ENCODE results near the gene TRAF3. TPM values are rescaled to one million over a fixed set of nuclear protein-coding genes. Genes with fewer than 3 reads are reported as not detected.

TRAF3 gene
- polyA plus RNA-seq, 1 of the 3 experiments (the other 2 are of a cell fraction): 17.9 TPM

- TF ChIP-seq RCOR1 (IDR thresholded peaks at IDR 0.05; ENCODE audit: low read length) (no peak), POLR2AphosphoS5 (IDR thresholded peaks at IDR 0.05; ENCODE audit: low read depth, low read length) (no peak), RXRA (IDR thresholded peaks at IDR 0.05; ENCODE audit: borderline replicate concordance, low read depth) (no peak), FOXJ3 (CRISPR knock-in tag; IDR thresholded peaks at IDR 0.05) (no peak), RAD21 (IDR thresholded peaks at IDR 0.05; ENCODE audit: low read length) (no peak), TAF1 (IDR thresholded peaks at IDR 0.05; ENCODE audit: borderline replicate concordance, low read depth, low read length) (no peak), MAX (IDR thresholded peaks at IDR 0.05; ENCODE audit: low read depth) (no peak), GATA2 (CRISPR knock-in tag; IDR thresholded peaks at IDR 0.05) (no peak), USF2 (IDR thresholded peaks at IDR 0.05; ENCODE audit: borderline replicate concordance, low read depth, low read length) (no peak), TCF12 (IDR thresholded peaks at IDR 0.05) (no peak), USF1 (IDR thresholded peaks at IDR 0.05; ENCODE audit: borderline replicate concordance, low read depth) (no peak), TEAD4 (IDR thresholded peaks at IDR 0.05; ENCODE audit: borderline replicate concordance, insufficient read depth) (no peak), GABPA (IDR thresholded peaks at IDR 0.05; ENCODE audit: low read depth) (no peak), FOSL2 (IDR thresholded peaks at IDR 0.05; ENCODE audit: borderline replicate concordance, low read depth) (no peak)
- H3K79me2 ChIP-seq (ENCODE audit: insufficient read depth): peaks cover 91% of the 10 kb centered on the region
- no peaks in the 10 kb centered on the region for H3K9me2 ChIP-seq
- ChIA-PET POLR2A (no interaction called here), CTCF (interaction anchor here (1.1 kb wide), 1 partner anchor 14 kb away, joined by 3 read pairs; no protein-coding TSS in a partner anchor)
- no peak overlapping the region for H3K9ac ChIP-seq
- H3K9me3 ChIP-seq: no peaks in the 10 kb centered on the region
- H3K4me2 ChIP-seq: no peak overlapping the region
- no peaks in the 10 kb centered on the region for H3K27me3 ChIP-seq (ENCODE audit: insufficient read depth)
- H3K27ac ChIP-seq (ENCODE audit: low read depth in 2 of 2, low read length in 1 of 2): no peak overlapping the region
- no peak overlapping the region for H2AFZ ChIP-seq (ENCODE audit: low read depth)
- DNase-seq: no peak
- H3K4me1 ChIP-seq (ENCODE audit: control insufficient read depth in 1 of 2, insufficient read depth in 2 of 2, low read depth in 1 of 2, low read length in 1 of 2): peaks cover 0 to 12% of the 10 kb centered on the region in 2 experiments; a peak in 2 of 4 replicates
- peaks cover 57% of the 10 kb centered on the region for H4K20me1 ChIP-seq (ENCODE audit: insufficient read depth)
- 97% methylated on average over 9 of the region's 9 CpGs for WGBS (ENCODE audit: low lambda C conversion rate)
- H3F3A ChIP-seq (replicated peaks; ENCODE audit: insufficient read depth): peaks cover 13% of the 10 kb centered on the region
- no peaks in the 10 kb centered on the region for H3K36me3 ChIP-seq (replicated peaks in 1 of 2; ENCODE audit: control insufficient read depth in 1 of 2, insufficient read depth in 2 of 2, low read length in 1 of 2)
- H3K4me3 ChIP-seq (ENCODE audit: low read depth in 2 of 2, low read length in 1 of 2): no peak overlapping the region
Measured at GRCh38 chr14:102819176-102819628, 42.0 kb downstream of the TRAF3 start.

- Histone ChIP-seq H3K9ac (no peak overlapping the region), H3F3A (replicated peaks; ENCODE audit: insufficient read depth) (peaks cover 19% of the 10 kb centered on the region), H3K27me3 (ENCODE audit: insufficient read depth) (no peaks in the 10 kb centered on the region), H3K9me3 (no peaks in the 10 kb centered on the region), H2AFZ (ENCODE audit: low read depth) (no peak overlapping the region), H3K4me2 (no peak overlapping the region), H3K27ac (ENCODE audit: low read depth in 2 of 2, low read length in 1 of 2) (no peak overlapping the region), H3K4me1 (ENCODE audit: control insufficient read depth in 1 of 2, insufficient read depth in 2 of 2, low read depth in 1 of 2, low read length in 1 of 2) (peaks cover 1 to 18% of the 10 kb centered on the region in 2 experiments; a peak in 3 of 4 replicates), H3K4me3 (ENCODE audit: low read depth in 2 of 2, low read length in 1 of 2) (no peak overlapping the region), H3K36me3 (replicated peaks in 1 of 2; ENCODE audit: control insufficient read depth in 1 of 2, insufficient read depth in 2 of 2, low read length in 1 of 2) (no peaks in the 10 kb centered on the region), H4K20me1 (ENCODE audit: insufficient read depth) (peaks cover 60% of the 10 kb centered on the region), H3K79me2 (ENCODE audit: insufficient read depth) (peaks cover 91% of the 10 kb centered on the region), H3K9me2 (no peaks in the 10 kb centered on the region)
- DNase-seq: no peak
- TF ChIP-seq PBX3 (IDR thresholded peaks at IDR 0.05) (no peak), ELF1 (IDR thresholded peaks at IDR 0.05) (no peak), YY1 (IDR thresholded peaks at IDR 0.05; ENCODE audit: low read depth) (no peak), TCF12 (IDR thresholded peaks at IDR 0.05) (no peak), IRF3 (IDR thresholded peaks at IDR 0.05; ENCODE audit: low read depth, low read length) (no peak), TEAD4 (IDR thresholded peaks at IDR 0.05; ENCODE audit: borderline replicate concordance, insufficient read depth) (no peak), POLR2AphosphoS5 (IDR thresholded peaks at IDR 0.05; ENCODE audit: low read depth, low read length) (no peak), GABPA (IDR thresholded peaks at IDR 0.05; ENCODE audit: low read depth) (no peak), SIN3A (IDR thresholded peaks at IDR 0.05; ENCODE audit: borderline replicate concordance, low read depth, low read length) (no peak)
- 95% methylated on average over 13 of the region's 15 CpGs for WGBS (ENCODE audit: low lambda C conversion rate)
- POLR2A ChIA-PET: no interaction called here
- CTCF ChIA-PET: interaction anchor here (1.1 kb wide), 1 partner anchor 13 kb away, joined by 3 read pairs; no protein-coding TSS in a partner anchor
Measured at GRCh38 chr14:102819747-102820330, 42.6 kb downstream of the TRAF3 start.

Data from SK-N-SH (cell line).